H9 (cell line): ENCODE measurements around the gene IDH3B. TPM values are rescaled to one million over a fixed set of nuclear protein-coding genes. Genes with fewer than 3 reads are reported as not detected.

ENCODE experiments used
- DNase-seq: peaks from one replicate; pipeline ENCODE4 v3.0.0-alpha.2; 2017
- H2AFZ ChIP-seq: one replicate; pipeline ENCODE4 v1.6.1; 2013; ENCODE audit warnings: mild to moderate bottlenecking, low read length, control low read depth, moderate library complexity
- H2AK5ac ChIP-seq: 2 replicates; pipeline ENCODE4 v1.6.1; 2013; ENCODE audit warnings: low read length, control low read depth, mixed read lengths; ENCODE audit not compliant: insufficient read length
- H2BK120ac ChIP-seq: one replicate; pipeline ENCODE4 v1.6.1; 2013; ENCODE audit warnings: low read depth, mild to moderate bottlenecking, low read length, control low read depth, inconsistent platforms; ENCODE audit not compliant: poor library complexity, severe bottlenecking
- H2BK12ac ChIP-seq: 2 replicates; pipeline ENCODE4 v1.6.1; 2013; ENCODE audit warnings: low read length, control low read depth, mixed read lengths, low read depth; ENCODE audit not compliant: insufficient read length
- H2BK15ac ChIP-seq: 2 replicates; pipeline ENCODE4 v1.6.1; 2013; ENCODE audit warnings: low read depth, low read length, control low read depth
- H2BK20ac ChIP-seq: one replicate; pipeline ENCODE4 v1.6.1; 2013; ENCODE audit warnings: low read depth, mild to moderate bottlenecking, low read length, control low read depth, inconsistent platforms; ENCODE audit not compliant: poor library complexity, severe bottlenecking
- H2BK5ac ChIP-seq: 2 replicates; pipeline ENCODE4 v1.6.1; 2013; ENCODE audit warnings: low read length, control low read depth, mixed read lengths; ENCODE audit not compliant: insufficient read length
- H3K14ac ChIP-seq: 2 replicates; pipeline ENCODE4 v1.6.1; 2013; ENCODE audit warnings: low read length, control low read depth; ENCODE audit not compliant: insufficient read depth
- H3K18ac ChIP-seq: 2 replicates; pipeline ENCODE4 v1.6.1; 2013; ENCODE audit warnings: low read depth, mild to moderate bottlenecking, mixed read lengths, low read length, control low read depth; ENCODE audit not compliant: insufficient read length
- H3K23ac ChIP-seq: 2 replicates; pipeline ENCODE4 v1.6.1; 2013; ENCODE audit warnings: low read length, control low read depth, mixed read lengths, low read depth; ENCODE audit not compliant: insufficient read length
- H3K23me2 ChIP-seq: 2 replicates; pipeline ENCODE4 v1.6.1; 2013; ENCODE audit warnings: low read depth, mild to moderate bottlenecking, mixed read lengths, low read length, control low read depth; ENCODE audit not compliant: insufficient read length, poor library complexity, severe bottlenecking
- H3K27ac ChIP-seq: 2 replicates; pipeline ENCODE4 v1.5.1; 2013; ENCODE audit warnings: low read length, control low read depth, mixed read lengths, low read depth; ENCODE audit not compliant: insufficient read length
- H3K27me3 ChIP-seq: 2 replicates; pipeline ENCODE4 v1.6.1; 2013; ENCODE audit warnings: low read length, control low read depth, inconsistent platforms; ENCODE audit not compliant: insufficient read depth
- H3K4ac ChIP-seq: 2 replicates; pipeline ENCODE4 v1.6.1; 2013; ENCODE audit warnings: low read depth, mild to moderate bottlenecking, control low read depth, inconsistent platforms, low read length, moderate library complexity
- H3K4me1 ChIP-seq: 2 replicates; pipeline ENCODE4 v1.6.1; 2013; ENCODE audit warnings: low read length, control low read depth, inconsistent platforms; ENCODE audit not compliant: insufficient read depth
- H3K4me2 ChIP-seq: 2 replicates; pipeline ENCODE4 v1.6.1; 2013; ENCODE audit warnings: low read length, control low read depth, mixed read lengths; ENCODE audit not compliant: insufficient read length, insufficient read depth
- H3K56ac ChIP-seq: 2 replicates; pipeline ENCODE4 v1.6.1; 2013; ENCODE audit warnings: low read depth, mild to moderate bottlenecking, mixed read lengths, low read length, control low read depth; ENCODE audit not compliant: insufficient read length
- H3K79me1 ChIP-seq: 2 replicates; pipeline ENCODE4 v1.6.1; 2013; ENCODE audit warnings: low read depth, mild to moderate bottlenecking, moderate library complexity, low read length, control low read depth, inconsistent platforms; ENCODE audit not compliant: insufficient read depth, poor library complexity, severe bottlenecking
- H3K79me2 ChIP-seq: 2 replicates; pipeline ENCODE4 v1.6.1; 2013; ENCODE audit warnings: low read length, control low read depth, inconsistent platforms; ENCODE audit not compliant: insufficient read depth
- H3K9ac ChIP-seq: 2 replicates; pipeline ENCODE4 v1.6.1; 2013; ENCODE audit warnings: low read length, control low read depth, mixed read lengths; ENCODE audit not compliant: insufficient read length; ENCODE audit errors: extremely low read depth
- H3K9me3 ChIP-seq: one replicate; pipeline ENCODE4 v1.6.1; 2013; ENCODE audit warnings: low read depth, low read length, inconsistent platforms; ENCODE audit not compliant: control insufficient read depth
- H3T11ph ChIP-seq: one replicate; pipeline ENCODE4 v1.6.1; 2013; ENCODE audit warnings: mild to moderate bottlenecking, low read length, control low read depth, inconsistent platforms
- H4K20me1 ChIP-seq: one replicate; pipeline ENCODE4 v1.6.1; 2013; ENCODE audit not compliant: control insufficient read depth, insufficient read length, insufficient read depth
- H4K5ac ChIP-seq: 2 replicates; pipeline ENCODE4 v1.6.1; 2013; ENCODE audit warnings: low read depth, mild to moderate bottlenecking, mixed read lengths, low read length, control low read depth; ENCODE audit not compliant: insufficient read length
- H4K8ac ChIP-seq: replicated peaks from 2 replicates; pipeline ENCODE4 v1.6.1; 2013; ENCODE audit warnings: low read length, control low read depth, mixed read lengths, low read depth; ENCODE audit not compliant: insufficient read length
- H4K91ac ChIP-seq: 2 replicates; pipeline ENCODE4 v1.6.1; 2013; ENCODE audit warnings: low read depth, mild to moderate bottlenecking, moderate library complexity, mixed read lengths, low read length, control low read depth; ENCODE audit not compliant: insufficient read length
- H3K27ac Mint-ChIP-seq, 3 experiments: 2 replicates in 2 of 3; 3 replicates in 1 of 3; pipeline ENCODE4 v1.8.0; 2020 to 2021; ENCODE audit warnings: mixed read lengths in 3 of 3, mild to moderate bottlenecking in 1 of 3, moderate library complexity in 1 of 3
- H3K27me3 Mint-ChIP-seq: 2 replicates; pipeline ENCODE4 v1.8.0; 2021; ENCODE audit warnings: low read depth, mild to moderate bottlenecking, moderate library complexity, mixed read lengths
- H3K36me3 Mint-ChIP-seq, 3 experiments: 2 replicates in 2 of 3; 3 replicates in 1 of 3; pipeline ENCODE4 v1.8.0; 2020 to 2021; ENCODE audit warnings: low read depth in 3 of 3, mixed read lengths in 3 of 3; ENCODE audit not compliant: insufficient read depth in 1 of 3
- H3K4me1 Mint-ChIP-seq, 2 experiments: 2 replicates each; pipeline ENCODE4 v1.8.0; 2020; ENCODE audit warnings: mixed read lengths in 2 of 2
- H3K4me3 Mint-ChIP-seq, 2 experiments: 2 replicates in 1 of 2; 3 replicates in 1 of 2; pipeline ENCODE4 v1.8.0; 2020 to 2021; ENCODE audit warnings: mild to moderate bottlenecking in 2 of 2, mixed read lengths in 2 of 2, moderate library complexity in 1 of 2
- H3K9me3 Mint-ChIP-seq, 2 experiments: 2 replicates in 1 of 2; 3 replicates in 1 of 2; pipeline ENCODE4 v1.8.0; 2020; ENCODE audit warnings: mild to moderate bottlenecking in 2 of 2, mixed read lengths in 2 of 2, moderate library complexity in 1 of 2
- WGBS: extraction: QIAGEN DNeasy Blood & Tissue Kit; methylation state at CpG from one replicate; pipeline ENCODE4 v1.1.7; 2013; ENCODE audit warnings: missing lambda C conversion rate, low lambda C conversion rate, mixed read lengths; ENCODE audit not compliant: insufficient read length; ENCODE audit errors: extremely low coverage; 5-methylcytosine and 5-hydroxymethylcytosine counted together
- total RNA-seq: library from RNA; stranded (reverse); gene quantifications from 2 replicates; pipeline ENCODE4 v1.2.1, GENCODE V29; 2021
- TF ChIP-seq, protein P1 (sequence below): fragments of 200-600 bp; sonication (generic); conservative IDR thresholded peaks from 3 replicates; pipeline ENCODE4 v1.8.0; 2021; ENCODE audit warnings: antibody characterized with exemption, mild to moderate bottlenecking

Gene IDH3B
- total RNA-seq, 1 experiment from 2014 or later: 114 TPM

DNA sequence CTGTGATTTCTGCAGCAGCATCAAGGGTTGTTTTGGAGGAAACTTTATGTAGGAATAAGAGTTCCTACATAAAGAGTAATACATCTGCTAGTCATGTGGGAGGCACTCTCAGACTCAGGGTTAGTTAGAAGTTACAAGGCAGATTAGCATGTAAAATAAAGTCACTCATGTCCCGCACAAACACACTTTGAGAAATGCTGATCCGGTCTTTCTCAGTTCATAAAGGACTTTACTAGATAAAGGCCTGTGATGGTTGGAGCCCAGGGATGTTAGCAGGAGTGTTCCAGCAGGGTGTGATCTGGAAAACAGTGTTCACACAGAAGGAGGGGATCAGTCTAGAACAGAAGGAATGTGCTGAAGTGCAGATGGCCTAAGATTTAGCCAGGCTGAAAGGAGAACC lies 44.7 kb downstream of the IDH3B start:
- H3K27ac ChIP-seq: no peak overlapping the region
- no peak overlapping the region for H2BK120ac ChIP-seq
- no peak overlapping the region for H2AK5ac ChIP-seq
- H3K79me2 ChIP-seq: no peaks in the 10 kb centered on the region
- no peak overlapping the region for H3K4me3 Mint-ChIP-seq
- no peak overlapping the region for H3T11ph ChIP-seq
- no peak overlapping the region for H4K8ac ChIP-seq
- no peak overlapping the region for H3K14ac ChIP-seq
- H3K23ac ChIP-seq: no peak overlapping the region
- no peak overlapping the region for H3K18ac ChIP-seq
- H3K4me2 ChIP-seq: no peak overlapping the region
- H3K79me1 ChIP-seq: no peaks in the 10 kb centered on the region
- H3K4me1 Mint-ChIP-seq: no peaks in the 10 kb centered on the region
- H3K36me3 Mint-ChIP-seq: no peaks in the 10 kb centered on the region
- no peak overlapping the region for H3K4ac ChIP-seq
- no peak overlapping the region for H2AFZ ChIP-seq
- no peak overlapping the region for H3K27ac Mint-ChIP-seq
- no peak overlapping the region for H4K91ac ChIP-seq
- DNase-seq: no peak
- peaks cover 2 to 3% of the 10 kb centered on the region in 2 experiments; a peak in 2 of 5 replicates for H3K9me3 Mint-ChIP-seq
- H2BK12ac ChIP-seq: no peak overlapping the region
- H3K9ac ChIP-seq: no peak overlapping the region
- no peak overlapping the region for H2BK15ac ChIP-seq
- H2BK20ac ChIP-seq: no peak overlapping the region
- no peaks in the 10 kb centered on the region for H3K9me3 ChIP-seq
- no peaks in the 10 kb centered on the region for H3K4me1 ChIP-seq
- H4K5ac ChIP-seq: no peak overlapping the region
- H3K23me2 ChIP-seq: no peaks in the 10 kb centered on the region
- no peak overlapping the region for H2BK5ac ChIP-seq
- TF ChIP-seq, protein P1, sequence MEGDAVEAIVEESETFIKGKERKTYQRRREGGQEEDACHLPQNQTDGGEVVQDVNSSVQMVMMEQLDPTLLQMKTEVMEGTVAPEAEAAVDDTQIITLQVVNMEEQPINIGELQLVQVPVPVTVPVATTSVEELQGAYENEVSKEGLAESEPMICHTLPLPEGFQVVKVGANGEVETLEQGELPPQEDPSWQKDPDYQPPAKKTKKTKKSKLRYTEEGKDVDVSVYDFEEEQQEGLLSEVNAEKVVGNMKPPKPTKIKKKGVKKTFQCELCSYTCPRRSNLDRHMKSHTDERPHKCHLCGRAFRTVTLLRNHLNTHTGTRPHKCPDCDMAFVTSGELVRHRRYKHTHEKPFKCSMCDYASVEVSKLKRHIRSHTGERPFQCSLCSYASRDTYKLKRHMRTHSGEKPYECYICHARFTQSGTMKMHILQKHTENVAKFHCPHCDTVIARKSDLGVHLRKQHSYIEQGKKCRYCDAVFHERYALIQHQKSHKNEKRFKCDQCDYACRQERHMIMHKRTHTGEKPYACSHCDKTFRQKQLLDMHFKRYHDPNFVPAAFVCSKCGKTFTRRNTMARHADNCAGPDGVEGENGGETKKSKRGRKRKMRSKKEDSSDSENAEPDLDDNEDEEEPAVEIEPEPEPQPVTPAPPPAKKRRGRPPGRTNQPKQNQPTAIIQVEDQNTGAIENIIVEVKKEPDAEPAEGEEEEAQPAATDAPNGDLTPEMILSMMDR: no peak
- H3K27me3 Mint-ChIP-seq: peaks cover 51% of the 10 kb centered on the region
- no CpG with 5 or more reads among the region's 2 CpGs for WGBS
- no peaks in the 10 kb centered on the region for H3K27me3 ChIP-seq
- H4K20me1 ChIP-seq: no peaks in the 10 kb centered on the region
- H3K56ac ChIP-seq: no peak overlapping the region
